Hematopoietic multipotent progenitor cell treated with erythropoietin and hydrocortisone succinate and interleukin-3 and kit ligand, for 15 days (in vitro differentiated cells): ENCODE data around the gene STARD9.
"Not testable (repeated sequence)": the region's sequence is repeated elsewhere in the genome, so short reads cannot be mapped to it uniquely, and the experiment has no call there.

Experiments
- DNase-seq: peaks from one replicate; pipeline ENCODE4 v3.0.0-alpha.2; 2015; ENCODE audit warnings: low spot score

STARD9 gene

DNA sequence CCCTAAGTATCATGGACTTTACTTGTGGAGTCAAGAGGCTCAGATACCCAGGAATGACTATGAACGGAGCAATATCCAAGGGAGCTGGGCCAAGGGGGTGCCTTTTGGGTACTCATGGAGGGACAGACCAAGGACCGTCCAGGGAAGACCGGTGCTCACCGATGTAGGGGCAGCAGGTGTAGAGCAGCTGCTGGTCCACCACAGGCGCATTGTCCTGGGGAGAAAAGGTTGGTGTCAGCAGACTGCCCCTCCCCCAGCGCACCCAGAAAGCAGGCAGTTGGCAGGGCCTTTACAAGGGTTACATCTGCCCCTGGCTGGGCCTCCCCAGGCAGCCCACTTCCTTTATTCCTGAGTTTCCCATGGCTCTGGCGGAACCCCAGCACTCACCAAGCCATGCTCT, 154.0 kb downstream of the STARD9 start:
- DNase-seq = no peak

GRCh38 chr15:42730135-42730534, 154.7 kb downstream of the STARD9 start:
- no peak for DNase-seq

- DNase-seq = no peak
Measured at GRCh38 chr15:42730536-42730935, 155.1 kb downstream of the STARD9 start.

- DNase-seq = no peak
Measured at GRCh38 chr15:42731461-42731860, 156.1 kb downstream of the STARD9 start.

GRCh38 chr15:42732095-42732827, 156.9 kb downstream of the STARD9 start:
- no peak for DNase-seq

- DNase-seq = no peak
Measured at GRCh38 chr15:42733027-42733426, 157.6 kb downstream of the STARD9 start.

DNA sequence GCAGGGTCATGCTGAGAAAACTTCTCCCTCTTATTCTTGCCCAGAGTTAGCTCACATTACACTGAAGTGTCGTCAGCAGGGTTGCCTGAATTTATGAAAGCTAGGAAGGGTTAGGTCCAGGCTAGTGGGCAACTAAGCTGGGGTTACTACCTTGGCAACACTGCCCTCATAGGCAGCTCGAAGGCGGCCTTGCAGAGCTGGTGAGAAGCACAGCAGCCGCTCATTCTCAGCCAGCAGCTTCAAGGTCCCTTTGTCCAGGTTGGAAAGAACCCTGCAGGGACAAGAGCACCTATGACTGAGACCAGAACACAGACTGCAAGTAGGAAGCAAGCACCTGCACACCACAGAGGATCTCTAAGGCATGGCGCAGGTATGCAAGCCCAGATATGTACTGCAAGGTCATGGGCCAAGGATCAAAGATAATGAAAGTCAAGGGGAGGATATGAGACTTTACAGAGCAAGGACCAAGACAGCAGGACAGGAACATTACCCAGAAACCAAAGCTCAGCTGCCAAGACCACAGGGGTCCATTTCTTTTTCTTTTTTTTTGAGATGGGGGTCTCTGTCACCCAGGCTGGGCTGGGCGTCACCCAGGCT, 158.8 kb downstream of the STARD9 start:
- DNase-seq = no peak

GRCh38 chr15:42735382-42736165, 160.2 kb downstream of the STARD9 start:
- DNase-seq = no peak

DNA sequence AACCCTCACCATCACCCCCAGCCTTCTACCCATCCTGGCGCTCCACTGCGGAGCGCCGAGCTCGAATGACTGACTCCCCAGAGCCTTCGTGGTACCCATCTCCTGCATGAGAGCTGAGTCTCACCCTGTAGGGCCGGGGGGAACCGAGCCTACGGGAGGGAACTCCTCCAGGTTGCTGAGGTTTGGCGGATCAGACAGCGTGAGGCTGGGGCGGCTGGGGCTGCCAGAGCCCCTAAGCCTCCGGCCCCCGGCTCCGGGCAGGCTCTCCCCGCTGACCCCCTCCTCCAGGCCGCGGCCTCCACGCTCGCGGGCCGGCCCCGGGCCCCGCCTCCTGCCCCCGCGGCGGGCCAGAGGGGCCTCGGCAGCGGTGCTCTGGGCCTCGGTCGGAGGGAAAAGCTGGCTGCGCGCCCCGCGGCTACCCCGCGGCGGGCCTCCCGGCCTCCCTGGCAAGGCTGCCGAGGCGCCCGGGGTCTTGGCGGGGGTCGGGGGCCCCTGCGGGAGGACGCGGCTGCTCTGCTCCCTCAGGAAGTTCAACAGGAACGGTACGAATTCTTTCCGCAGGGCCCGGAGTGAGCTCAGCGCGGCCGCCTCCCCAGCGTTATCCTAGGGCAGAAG, 160.9 kb downstream of the STARD9 start:
- DNase-seq = no peak

- DNase-seq = peak; percentile 88
Measured at GRCh38 chr15:42736793-42737528, 161.6 kb downstream of the STARD9 start, which contains the start of gene CDAN1. TSS of gene CDAN1 (minus strand) at chr15:42737128. CDS start at chr15:42737102, 26 bp downstream.

DNA sequence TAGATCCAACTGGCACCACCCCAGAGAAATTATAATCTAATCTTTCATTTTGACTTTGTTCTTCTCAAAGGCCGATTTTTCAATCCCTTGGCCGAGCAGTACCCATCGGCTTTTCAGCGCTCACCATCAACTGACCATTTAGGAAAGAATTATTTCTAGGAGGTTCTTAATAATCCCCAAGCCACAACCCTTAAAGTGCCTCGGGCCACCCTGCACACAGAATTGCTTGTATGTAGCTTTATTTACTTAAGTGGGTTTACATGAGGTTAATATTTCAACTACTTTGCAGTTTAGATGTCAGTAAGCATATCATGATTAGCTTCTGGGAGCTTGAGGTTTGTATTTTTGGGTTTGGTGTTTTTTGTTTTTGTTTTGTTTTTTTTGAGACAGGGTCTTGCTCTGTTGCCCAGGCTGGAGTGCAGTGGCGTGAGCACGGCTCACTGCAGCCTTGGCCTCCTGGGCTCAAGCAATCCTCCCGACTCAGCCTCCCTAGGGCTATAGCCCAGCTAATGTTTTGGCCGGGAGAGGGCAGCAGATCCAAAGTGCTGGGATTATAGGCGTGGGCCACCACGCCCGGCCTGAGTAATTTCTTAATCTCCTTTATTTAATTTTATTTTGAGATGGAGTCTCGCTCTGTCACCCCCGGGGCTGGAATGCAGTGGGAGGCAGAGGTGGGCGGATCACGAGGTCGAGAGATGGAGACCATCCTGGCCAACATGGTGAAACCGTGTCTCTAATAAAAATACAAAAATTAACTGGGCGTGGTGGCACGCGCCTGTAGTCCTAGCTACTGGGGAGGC, 162.3 kb downstream of the STARD9 start:
- peak; percentile 68 for DNase-seq

DNA sequence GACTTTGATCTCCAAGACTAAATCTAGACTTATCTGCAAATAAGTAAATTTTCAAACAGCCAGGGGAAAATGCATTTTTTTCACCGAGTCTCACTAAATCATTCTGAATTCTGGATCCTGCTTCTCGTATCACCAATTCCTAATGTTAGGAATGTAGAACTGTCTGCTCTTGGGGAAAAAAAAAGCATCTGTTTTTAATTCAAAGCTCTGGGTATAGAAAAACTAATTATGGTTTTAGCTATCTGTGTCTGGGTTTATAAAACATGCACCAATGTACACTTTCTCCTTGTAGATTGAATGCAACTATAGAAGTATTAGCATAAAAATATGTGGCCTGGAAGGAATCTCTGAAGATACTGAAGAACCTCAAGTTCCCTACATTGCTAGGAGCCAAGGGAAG, 166.3 kb downstream of the STARD9 start:
- no peak for DNase-seq

GRCh38 chr15:42742149-42742548, 166.7 kb downstream of the STARD9 start:
- DNase-seq = no peak

DNA sequence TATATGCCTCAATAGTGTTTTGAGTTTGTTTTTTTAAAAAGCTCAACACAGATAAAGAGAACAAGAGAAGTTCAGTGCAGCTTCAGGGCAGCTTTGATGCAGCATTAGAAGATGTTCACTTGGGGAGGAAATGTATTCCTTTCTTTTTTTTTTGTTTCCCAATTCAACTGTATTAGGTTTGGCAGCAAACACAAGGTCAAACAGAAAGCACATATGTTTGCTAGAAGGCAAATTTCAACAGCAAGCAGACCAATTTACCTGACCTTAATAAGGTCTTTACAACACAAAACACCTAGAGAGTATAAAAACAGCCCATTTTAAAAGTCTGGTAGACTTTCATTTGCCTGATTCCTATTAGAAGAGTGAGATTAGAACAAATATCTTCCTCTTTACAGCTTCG, 168.8 kb downstream of the STARD9 start:
- DNase-seq = no peak

DNA sequence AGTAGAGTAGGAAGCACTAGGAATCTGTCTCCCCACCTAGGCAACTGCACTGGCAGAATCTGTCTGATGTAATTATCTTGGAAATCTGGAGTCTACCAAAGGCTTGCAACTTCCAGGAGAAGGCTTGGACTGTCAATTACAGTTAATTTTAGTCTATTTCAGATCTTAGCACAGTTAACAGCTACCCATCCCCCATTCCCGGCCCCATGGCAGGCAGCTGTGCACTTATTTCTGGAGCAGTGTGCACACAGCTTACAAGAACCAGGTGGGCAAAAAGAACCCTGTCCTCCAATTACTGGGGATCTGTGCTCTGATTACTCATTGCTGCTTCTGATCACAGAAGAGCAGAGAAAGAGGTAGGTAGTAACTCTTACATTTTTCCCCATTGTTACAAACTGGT, 173.9 kb downstream of the STARD9 start:
- DNase-seq = no peak

DNA sequence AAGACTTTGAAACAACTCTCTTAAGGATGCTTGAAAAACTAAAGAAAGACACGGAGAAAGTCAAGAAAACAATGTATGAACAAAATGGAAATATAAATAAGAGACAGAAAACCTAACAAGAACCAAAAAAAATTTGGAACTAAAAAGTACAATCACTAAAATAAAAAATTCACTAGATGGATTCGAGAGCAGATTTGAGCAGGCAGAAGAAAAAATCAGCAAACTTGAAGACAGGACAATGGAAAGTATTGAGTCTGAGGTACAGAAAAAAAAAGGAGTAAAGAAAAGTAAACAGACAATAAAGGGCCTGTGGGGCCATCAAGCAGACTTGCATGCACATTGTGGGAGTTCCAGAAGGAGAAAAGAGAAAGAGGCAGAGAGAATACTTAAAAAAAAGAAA, 174.9 kb downstream of the STARD9 start:
- no peak for DNase-seq

- no peak for DNase-seq
Measured at GRCh38 chr15:42759093-42759492, 183.7 kb downstream of the STARD9 start.

- DNase-seq = no peak
Measured at GRCh38 chr15:42760759-42761158, 185.4 kb downstream of the STARD9 start.

DNA sequence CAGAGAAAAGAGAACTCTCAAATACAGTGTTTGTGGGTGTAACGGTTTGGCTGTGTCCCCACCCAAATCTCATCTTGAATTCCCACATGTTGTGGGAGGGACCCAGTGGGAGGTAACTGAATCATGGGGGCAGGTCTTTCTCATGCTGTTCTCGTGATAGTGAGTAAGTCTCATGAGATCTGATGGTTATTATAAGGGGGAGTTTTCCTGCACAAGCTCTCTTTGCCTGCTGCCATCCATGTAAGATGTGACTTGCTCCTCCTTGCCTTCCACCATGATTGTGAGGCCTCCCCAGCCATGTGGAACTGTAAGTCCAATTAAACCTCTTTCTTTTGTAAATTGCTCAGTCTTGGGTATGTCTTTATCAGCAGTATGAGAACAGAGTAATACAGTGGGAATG, 186.4 kb downstream of the STARD9 start:
- not testable (repeated sequence) for DNase-seq

GRCh38 chr15:42764154-42764731, 188.8 kb downstream of the STARD9 start:
- DNase-seq = not testable (repeated sequence)

DNA sequence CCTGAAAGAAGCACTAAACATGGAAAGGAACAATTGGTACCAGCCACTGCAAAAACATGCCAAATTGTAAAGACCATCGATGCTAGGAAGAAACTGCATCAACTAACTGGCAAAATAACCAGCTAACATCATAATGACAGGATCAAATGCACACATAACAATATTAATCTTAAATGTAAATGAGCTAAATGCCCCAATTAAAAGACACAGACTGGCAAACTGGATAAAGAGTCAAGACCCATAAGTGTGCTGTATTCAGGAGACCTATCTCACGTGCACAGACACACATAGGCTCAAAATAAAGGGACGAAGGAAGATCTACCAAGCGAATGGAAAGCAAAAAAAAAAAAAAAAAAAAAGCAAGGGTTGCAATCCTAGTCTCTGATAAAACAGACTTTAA, 190.7 kb downstream of the STARD9 start:
- not testable (repeated sequence) for DNase-seq
